Liver (tissue), 3 donors: ENCODE measurements around the gene SLC38A7.
A peak's percentile ranks its signal among the peaks of the same experiment; 100 is the strongest.

ENCODE experiments used
- CTCF ChIP-seq: fragments of 150-350 bp; IDR thresholded peaks from 2 replicates; pipeline ENCODE4 v1.5.1; 2017; ENCODE audit warnings: improper control_type of control experiment, low read depth, low read length; ENCODE audit not compliant: missing input control
- FOXA1 ChIP-seq: IDR thresholded peaks from 2 replicates; pipeline ENCODE4 v1.6.1; 2016; ENCODE audit warnings: antibody characterized with exemption
- GABPA ChIP-seq, 2 donors: IDR thresholded peaks in 1 of 2; conservative IDR thresholded peaks in 1 of 2; 2 replicates each; pipeline ENCODE4 v1.6.1; 2016; ENCODE audit warnings: antibody characterized with exemption in 2 of 2, mild to moderate bottlenecking in 1 of 2, moderate library complexity in 1 of 2
- RAD21 ChIP-seq, 2 donors: IDR thresholded peaks; 2 replicates each; pipeline ENCODE4 v1.6.1; 2016; ENCODE audit warnings: antibody characterized with exemption in 2 of 2, mild to moderate bottlenecking in 2 of 2
- TAF1 ChIP-seq: conservative IDR thresholded peaks from 2 replicates; pipeline ENCODE4 v1.6.1; 2016; ENCODE audit warnings: antibody characterized with exemption, mild to moderate bottlenecking
- donor health status: healthy.
- donor health status: healthy.

- no peak for TF ChIP-seq CTCF
- TF ChIP-seq FOXA1 = no peak
- TF ChIP-seq GABPA (IDR thresholded peaks at IDR 0.05 in 1 of 2, conservative IDR thresholded peaks at IDR 0.05 in 1 of 2) = no peak
- TF ChIP-seq RAD21 (IDR thresholded peaks at IDR 0.05) = peak in 1 of 2 donors; percentile 21
- no peak for TF ChIP-seq TAF1
Measured at GRCh38 chr16:58629733-58630640, 54.6 kb downstream of the SLC38A7 start, which contains the start of gene CNOT1.
